Amniotic stem cell (primary cell): ENCODE data around the gene PVR.
"Not testable (repeated sequence)": the region's sequence is repeated elsewhere in the genome, so short reads cannot be mapped to it uniquely, and the experiment has no call there.

Source experiments
- DNase-seq: peaks from one replicate; lab custom pipeline; 2025; lab: John Stamatoyannopoulos, UW

PVR gene

DNA sequence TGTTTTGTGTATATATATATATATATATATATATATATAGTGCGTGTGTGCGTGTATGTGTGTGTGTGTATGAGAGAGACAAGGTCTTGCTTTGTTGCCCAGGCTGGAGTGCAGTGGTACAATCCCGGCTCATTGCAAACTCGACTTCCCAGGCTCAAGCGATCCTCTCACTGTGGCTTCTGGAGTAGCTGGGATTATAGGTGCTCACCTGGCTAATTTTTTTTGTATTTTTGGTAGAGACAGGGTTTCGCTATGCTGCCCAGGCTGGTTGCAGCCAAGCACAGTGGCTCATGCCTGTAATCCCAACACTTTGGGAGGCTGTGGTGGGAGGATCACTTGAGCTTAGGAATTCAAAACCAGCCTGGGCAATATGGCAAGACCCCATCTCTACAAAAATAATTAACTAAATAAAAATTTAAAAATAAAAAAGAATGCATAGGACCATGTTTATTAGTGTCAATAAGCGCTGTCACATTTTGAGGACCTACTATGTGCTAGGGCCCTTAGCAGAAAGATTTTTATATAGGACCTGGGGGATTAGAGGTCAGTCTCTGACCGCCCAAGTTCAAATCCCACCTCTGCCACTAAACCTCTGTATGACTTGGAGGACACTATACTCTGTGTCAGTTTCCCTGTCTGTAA lies 1.8 kb downstream of the PVR start:
- no peak for DNase-seq

DNA sequence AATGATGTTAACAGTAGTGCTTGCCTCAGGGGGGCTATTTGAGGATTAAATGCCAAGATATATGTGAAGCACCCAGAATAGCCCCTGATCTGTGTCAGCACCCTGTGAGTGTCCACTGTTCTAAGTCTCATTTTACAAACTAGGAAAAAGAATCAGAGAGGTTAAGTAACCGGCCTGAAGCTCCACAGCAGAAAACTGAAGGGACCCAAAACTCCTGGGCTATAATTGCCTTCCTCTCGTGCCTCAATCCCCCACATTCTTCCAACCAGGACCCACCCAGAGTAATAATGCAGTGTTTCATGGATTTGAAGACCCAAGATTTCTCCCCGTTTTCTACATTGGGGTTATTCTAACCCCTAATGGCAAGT lies 2.3 kb downstream of the PVR start:
- DNase-seq, result no peak

DNA sequence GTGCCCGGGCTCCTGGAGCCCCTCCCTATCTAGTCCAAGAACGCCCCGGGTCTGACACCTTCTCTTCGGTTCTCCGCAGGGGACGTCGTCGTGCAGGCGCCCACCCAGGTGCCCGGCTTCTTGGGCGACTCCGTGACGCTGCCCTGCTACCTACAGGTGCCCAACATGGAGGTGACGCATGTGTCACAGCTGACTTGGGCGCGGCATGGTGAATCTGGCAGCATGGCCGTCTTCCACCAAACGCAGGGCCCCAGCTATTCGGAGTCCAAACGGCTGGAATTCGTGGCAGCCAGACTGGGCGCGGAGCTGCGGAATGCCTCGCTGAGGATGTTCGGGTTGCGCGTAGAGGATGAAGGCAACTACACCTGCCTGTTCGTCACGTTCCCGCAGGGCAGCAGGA lies 3.4 kb downstream of the PVR start:
- DNase-seq, result no peak

DNA sequence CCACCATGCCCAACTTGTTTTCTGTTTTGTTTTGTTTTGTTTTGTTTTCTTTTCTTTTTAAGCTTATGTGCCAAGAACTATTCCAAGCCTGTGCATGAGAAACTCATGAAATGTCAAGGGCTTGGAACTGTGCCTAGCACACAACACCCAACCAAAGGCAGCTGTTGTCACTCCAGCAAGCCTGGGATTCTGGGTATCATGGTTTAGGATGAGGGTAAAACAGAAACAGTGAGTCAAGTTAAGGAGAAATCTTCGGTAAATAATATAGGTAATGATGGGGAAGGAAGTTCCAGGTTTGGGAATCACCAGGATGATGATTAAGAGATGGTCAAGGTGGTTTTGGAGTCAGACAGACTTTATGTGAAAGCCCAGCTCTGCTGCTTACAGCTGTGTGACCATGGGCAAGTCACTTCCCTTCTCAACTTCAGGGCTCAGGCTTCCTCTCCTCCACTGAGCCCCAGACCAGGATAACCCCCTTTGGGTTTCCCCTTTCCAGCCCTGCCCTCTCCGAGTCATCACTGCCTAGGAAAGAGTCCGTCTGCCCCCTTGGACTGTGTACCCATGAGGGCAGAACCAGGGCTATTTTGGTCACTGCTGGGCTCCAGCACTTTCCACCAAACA lies 5.0 kb downstream of the PVR start:
- DNase-seq, result no peak

DNA sequence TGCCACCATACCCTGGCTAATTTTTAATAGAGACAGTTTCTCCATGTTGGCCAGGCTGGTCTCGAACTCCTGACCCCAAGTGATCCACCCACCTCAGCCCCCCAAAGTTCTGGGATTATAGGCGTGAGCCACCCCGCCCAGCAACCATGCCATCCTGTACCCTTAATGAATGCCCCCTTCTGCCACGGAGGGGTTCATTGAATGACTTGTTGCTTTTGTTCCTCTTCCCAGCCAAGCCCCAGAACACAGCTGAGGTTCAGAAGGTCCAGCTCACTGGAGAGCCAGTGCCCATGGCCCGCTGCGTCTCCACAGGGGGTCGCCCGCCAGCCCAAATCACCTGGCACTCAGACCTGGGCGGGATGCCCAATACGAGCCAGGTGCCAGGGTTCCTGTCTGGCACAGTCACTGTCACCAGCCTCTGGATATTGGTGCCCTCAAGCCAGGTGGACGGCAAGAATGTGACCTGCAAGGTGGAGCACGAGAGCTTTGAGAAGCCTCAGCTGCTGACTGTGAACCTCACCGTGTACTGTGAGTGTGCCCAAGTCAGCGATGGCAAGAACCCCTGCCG lies 6.0 kb downstream of the PVR start:
- DNase-seq, result no peak

DNA sequence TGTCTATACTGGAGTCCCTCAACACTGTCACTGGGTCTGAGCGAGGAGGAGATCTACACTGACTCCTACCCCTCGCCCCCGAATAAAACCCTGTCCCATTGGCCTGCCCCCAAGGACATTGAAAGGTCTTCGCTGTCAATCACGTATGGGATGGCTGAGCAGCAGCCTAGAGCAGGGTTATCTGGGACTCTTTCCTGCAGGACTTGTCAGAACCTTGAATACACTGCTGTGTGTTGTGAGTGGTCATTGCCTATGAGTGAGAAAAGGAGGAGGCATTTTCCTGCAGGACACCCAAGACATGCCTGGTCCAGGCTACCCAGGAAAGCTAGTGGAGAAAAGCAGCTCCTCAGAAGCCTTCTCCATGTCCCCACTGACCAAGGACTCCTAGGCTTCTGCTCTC lies 9.6 kb downstream of the PVR start:
- no peak for DNase-seq

DNA sequence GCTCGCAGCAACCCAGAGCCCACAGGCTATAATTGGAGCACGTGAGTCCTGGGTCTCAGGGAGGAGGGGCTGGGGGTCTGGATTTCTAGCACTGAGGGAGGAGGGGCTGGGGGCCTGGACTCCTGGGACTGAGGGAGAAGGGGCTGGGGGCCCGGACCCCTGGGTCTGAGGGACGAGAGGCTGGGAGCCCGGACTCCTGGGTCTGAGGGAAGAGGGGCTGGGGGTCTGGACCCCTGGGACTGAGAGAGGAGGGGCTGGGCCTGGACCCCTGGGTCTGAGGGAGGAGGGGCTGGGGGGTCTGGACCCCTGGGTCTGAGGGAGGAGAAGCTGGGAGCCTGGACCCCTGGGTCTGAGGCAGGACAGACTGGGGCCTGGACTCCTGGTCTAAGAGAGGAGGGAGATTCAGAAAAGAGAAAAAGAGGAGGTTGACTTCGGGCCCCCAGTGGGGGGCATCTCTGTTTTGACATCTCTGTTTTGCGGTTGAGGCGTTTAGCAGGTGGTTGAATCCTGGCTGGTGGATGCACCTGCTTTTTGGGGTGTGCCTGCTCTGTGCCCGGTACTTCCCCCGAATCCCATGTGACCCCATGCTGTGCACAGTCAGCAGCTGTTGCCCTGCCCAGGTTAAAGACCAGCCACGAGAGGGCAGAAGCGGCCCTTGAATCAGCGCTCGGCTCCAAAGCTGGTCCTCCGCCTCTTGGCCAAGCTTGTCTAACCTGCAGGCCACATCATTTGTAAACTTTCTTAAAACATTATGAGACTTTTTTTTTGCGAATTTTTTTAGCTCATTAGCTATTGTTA lies 10.5 kb downstream of the PVR start:
- no peak for DNase-seq

DNA sequence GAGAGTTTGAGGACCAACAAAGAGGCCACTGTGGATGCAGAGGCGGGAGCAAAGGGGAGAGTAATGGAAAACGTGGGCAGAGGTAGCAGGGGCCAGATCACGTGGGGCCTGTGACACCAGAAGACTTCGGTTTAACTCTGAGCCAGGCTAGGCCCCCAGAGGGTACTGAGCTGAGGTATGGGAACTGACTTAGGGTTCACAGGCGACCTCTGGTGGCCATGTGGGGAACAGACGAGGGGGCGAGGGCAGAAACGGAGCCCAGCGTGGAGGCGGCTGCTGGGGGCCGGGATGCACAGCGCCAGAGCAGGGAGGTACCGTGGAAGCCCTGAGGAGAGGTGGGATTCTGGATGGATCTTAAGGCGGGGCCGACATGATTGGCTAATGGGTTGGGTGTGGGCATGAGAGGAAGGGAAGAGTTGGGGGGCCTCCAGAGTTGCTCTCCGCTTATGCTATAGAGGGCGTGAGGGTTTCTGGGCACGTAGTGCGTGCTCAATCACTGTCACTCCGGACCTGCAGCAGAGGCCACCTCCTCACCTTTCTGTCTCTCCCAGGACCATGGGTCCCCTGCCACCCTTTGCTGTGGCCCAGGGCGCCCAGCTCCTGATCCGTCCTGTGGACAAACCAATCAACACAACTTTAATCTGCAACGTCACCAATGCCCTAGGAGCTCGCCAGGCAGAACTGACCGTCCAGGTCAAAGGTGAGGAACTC lies 13.7 kb downstream of the PVR start:
- DNase-seq, result peak; percentile 20

DNA sequence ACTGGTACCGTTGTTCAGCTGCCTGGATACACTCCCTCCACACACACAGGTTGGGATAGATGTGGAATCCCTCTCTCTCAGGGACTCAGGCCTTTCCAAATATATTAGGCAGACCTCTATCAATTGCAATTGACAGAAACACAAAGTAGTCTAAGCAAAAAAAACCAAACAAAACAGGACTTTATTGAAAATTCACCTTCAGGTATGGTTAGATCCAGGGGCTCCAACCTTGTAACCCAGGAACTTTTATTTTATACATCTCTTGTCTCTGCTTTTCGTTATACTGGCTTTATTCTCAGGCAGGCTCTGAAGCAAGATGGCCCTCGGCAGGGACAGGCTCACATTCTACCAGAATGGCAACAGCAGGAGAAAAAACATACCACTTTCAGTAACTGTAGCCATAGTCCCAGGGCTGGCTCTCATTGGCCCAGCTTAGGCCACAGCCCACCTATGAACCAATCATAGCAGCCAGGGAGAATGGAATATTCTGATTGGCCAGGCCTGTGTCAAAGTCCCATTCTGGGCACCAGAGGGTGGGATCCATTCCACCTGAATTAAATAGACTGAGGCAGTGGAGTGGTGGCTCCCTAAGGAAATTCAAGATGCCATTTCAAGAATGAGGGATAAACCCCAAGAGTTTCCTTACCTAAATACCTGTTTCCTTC lies 14.5 kb downstream of the PVR start:
- DNase-seq, result no peak

DNA sequence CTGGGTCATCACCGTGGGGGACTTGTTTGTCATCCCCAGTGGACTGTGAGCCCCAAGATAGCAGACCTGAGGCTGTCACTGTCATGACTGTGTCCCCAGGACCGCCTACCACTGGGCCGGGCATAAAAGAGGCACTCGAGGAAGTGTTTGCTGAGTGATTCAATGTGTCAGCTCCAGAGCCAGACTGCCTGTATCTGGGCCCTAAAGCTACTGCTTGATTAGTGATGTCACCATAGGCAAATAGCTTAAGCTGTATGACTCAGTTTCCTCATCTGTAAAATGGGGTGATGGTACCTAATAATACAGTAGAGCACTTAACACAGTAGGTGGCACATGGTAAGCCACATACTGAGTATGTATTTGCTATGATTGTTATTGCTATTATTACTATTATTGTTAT lies 16.4 kb downstream of the PVR start:
- DNase-seq, result no peak

DNA sequence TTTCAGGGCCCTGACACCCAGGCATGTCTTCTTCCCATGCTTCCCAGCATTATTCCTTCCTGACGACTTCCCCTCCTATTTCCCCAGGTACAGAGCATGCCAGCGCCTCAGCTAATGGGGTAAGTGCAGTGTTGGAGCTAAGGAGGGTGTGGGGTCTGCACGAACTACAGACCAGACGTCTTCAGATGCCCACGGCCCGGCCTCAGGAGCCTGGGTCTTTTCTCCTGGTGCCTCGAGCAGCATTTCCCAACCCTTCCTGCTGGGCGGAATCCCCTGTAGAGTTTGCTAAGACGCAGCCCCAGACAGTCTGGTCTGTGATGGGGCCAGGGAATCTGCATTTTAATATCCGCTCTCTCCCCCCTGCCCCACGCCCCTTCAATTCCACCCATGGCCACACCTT lies 17.5 kb downstream of the PVR start:
- no peak for DNase-seq

DNA sequence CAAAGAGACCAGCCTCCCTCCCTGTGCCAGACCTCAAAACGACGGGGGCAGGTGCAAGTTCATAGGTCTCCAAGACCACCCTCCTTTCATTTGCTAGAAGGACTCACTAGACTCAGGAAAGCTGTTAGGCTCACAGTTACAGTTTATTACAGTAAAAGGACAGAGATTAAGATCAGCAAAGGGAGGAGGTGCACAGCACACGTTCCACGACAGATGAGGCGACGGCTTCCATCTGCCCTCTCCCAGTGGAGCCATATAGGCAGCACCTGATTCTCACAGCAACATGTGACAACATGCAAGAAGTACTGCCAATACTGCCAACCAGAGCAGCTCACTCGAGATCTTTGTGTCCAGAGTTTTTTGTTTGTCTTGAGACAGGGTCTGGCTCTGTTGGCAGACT lies 18.2 kb downstream of the PVR start:
- DNase-seq, result no peak

DNA sequence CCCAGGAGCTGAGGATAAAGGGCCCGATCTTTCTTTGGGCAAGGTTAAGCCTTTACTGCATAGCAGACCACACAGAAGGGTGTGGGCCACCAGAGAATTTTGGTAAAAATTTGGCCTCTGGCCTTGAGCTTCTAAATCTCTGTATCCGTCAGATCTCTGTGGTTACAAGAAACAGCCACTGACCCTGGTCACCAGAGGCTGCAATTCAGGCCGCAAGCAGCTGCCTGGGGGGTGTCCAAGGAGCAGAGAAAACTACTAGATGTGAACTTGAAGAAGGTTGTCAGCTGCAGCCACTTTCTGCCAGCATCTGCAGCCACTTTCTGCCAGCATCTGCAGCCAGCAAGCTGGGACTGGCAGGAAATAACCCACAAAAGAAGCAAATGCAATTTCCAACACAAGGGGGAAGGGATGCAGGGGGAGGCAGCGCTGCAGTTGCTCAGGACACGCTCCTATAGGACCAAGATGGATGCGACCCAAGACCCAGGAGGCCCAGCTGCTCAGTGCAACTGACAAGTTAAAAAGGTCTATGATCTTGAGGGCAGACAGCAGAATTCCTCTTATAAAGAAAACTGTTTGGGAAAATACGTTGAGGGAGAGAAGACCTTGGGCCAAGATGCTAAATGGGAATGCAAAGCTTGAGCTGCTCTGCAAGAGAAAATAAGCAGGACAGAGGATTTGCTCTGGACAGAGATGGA lies 19.1 kb downstream of the PVR start:
- no peak for DNase-seq

DNA sequence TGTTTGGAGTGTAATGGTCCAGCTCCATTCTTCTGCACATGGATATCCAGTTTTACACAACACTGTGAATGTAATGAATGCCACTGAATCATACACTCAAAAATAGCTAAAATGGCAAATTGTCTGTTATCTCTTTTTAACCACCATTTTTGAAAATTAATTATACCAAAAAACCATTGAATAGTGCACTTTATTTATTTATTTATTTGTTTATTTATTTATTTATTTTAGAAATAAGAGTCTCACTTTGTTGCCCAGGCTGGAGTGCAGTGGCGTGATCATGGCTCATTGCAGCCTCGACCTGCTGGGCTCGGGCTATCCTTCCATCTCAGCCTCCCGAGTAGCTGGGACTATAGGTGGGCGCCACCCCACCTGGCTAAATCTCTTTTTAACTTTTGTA lies 20.3 kb downstream of the PVR start:
- DNase-seq, result no peak

DNA sequence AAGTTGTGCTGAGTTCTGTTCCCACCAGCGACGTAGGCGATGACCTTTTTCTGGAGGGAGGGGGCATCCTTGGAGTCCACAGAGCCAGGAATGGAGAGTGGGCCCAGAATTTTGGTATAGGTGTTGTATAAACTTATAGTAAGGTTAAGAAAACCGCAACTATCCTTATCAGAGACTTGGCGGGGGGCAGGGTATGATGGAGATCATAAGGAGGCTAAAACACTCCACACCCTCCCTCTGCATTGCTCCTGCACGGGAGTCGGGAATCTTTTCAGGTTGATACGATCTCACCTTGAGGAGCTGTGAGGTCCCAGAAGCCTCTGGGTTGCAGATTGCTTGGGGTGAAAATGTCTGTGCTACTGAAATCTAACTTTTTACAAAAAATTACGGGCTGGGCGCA lies 21.3 kb downstream of the PVR start:
- no peak for DNase-seq

DNA sequence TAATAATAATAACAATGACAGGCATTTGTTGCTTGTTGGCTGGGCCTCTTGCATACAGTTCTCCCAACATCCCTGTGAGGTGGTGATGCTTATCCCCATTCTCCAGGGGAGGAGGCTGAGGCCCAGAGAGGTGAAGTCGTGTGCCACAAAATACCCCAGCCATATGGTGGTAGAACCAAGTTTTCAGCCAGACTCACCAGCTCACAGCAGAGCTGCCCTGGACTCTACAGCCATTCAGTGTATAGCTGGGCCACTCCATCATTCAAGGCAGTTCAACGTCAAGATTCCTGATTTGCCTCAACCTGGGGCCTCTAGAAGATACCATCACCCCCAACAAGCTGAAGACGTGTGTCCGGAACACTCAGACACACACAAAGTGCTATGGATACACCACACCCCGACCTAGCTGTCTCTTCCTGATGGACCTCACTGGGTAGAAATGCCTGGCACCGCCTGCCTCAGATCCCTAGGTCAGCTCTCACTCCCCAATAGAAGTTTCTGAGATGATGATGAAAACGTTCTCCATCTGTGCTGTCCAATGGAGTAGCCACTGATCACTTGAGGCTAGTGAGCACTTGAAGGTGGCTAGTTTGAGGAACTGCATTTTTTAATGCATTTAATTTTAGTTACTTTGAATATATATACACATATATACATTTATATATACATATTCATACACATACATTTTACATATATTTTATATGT lies 23.3 kb downstream of the PVR start:
- no peak for DNase-seq

DNA sequence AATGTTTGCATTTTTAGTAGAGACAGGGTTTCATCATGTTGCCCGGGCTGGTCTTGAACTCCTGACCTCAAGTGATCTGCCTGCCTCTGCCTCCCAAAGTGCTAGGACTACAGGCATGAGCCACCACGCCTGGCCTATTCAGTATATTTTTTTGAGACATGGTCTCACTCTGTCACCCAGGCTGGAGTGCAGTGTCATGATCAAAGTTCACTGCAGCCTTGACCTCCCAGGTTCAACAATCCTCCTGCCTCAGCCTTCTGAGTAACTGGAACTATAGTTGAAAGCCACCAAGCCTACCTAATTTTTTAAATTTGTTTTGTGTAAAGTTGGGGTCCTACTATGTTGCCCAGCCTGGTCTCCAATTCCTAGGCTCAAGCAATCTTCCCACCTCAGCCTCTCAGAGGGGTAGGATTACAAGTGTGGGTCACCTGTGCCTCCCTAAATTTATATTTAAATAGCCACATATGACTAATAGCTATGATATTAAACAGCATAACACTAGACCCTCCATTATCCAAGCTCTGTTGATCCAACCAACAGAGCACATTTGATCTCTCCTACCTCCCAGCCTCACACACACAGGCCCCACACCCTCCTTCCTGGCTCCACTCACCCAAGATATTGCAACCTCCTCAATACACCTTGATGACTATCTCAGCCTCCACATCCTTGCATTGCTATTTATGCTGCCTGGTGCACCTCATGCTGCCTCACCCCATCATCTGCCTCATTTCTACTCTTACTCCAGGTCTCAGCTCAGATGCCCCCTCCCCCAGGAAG lies 25.5 kb downstream of the PVR start:
- DNase-seq, result no peak

DNA sequence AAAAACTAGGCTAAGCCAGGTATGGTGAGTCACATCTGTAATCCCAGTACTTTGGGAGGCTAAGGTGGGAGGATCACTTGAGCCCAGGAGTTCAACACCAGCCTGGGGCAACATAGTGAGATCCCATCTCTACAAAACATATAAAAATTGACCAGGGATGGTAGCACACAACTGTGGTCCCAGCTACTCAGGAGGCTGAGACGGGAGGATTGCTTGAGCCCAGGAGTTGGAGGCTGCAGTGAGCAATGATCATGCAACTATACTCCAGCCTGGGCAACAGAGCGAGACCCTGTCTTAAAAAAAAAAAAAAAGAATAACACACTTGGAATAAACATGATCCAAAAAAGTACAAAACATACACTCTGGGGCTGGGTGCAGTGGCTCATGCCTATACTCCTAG lies 26.3 kb downstream of the PVR start:
- DNase-seq, result not testable (repeated sequence)

DNA sequence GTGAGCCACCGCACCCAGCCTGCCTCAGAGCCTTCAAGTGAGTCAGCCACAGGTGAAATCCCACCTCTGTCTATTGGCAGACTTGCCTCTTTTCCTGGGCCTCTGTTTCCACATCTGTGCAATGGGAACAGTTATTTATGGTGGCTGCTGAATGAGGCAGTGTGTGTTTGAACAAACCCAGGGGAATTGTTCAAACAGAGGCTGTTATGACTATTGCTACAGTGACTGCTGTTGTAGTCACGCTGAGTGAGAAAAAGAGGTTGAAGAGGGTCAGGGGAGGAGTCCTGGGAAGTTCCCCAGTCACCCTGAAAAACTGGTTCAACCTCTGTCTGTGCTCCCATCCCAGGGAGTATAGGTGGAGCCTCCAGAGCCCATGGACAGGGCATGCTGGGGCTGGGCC lies 27.7 kb downstream of the PVR start, which contains the start of gene CEACAM19:
CEACAM19 (plus strand) TSS at position 83 of the 400 bp plus-strand sequence. CDS start 450 bp downstream, outside the sequence.
- DNase-seq, result no peak

DNA sequence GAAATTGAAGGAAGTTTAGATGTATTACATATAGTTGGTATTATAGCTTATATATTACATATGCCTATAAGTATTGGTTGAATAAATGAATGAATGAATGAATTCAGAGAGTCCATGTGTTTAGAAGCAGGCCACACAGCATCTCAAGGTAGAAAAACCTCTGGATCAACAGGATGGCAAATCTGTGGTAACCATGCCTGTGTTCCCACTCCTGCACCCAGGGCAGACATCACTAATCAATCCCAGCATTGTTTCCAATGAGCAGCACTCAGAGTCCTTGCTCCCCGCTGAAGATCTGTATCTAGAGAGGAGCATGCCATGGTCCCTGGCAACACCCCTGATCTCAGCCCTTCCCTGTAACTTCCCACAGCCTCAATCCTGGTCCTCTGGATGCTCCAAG lies 28.5 kb downstream of the PVR start:
- DNase-seq, result no peak
